ENCODE data around the gene DUSP2.

The DUSP2 gene, protein sequence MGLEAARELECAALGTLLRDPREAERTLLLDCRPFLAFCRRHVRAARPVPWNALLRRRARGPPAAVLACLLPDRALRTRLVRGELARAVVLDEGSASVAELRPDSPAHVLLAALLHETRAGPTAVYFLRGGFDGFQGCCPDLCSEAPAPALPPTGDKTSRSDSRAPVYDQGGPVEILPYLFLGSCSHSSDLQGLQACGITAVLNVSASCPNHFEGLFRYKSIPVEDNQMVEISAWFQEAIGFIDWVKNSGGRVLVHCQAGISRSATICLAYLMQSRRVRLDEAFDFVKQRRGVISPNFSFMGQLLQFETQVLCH

DNA sequence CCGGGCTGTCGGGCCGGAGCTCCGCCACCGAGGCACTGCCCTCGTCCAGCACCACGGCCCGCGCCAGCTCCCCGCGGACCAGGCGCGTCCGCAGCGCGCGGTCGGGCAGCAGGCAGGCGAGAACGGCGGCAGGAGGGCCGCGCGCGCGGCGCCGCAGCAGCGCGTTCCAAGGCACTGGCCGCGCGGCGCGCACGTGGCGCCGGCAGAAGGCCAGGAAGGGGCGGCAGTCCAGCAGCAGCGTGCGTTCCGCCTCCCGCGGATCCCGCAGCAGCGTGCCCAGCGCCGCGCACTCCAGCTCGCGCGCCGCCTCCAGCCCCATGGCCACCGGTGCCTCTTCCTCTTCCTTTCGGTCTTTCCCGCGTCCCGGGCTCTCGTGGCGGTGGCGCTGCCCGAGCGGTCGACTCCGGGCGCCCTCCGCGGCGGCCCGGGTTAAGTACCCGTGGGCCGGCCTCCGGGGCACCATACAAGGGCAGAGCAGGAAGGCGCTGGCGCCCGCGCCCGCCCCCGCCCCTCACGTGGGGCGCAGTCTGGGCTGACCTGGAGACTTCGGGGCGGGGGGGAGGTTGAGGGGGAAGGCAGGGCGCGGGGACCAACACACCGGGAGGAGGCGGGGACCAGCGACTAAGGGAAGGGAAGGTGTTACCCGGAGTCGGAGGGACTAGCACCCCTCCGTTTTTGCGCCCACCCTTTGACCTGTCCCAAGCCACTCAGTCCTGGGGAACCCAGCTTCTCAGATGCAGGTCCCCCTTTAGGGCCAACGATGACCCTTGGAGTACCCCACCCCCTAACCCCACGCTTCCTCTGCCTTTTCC lies at the start of gene DUSP2:
TSS of gene DUSP2 (minus strand) at position 405 of the 812 bp plus-strand sequence. CDS start at position 319, 86 bp downstream.
- Histone ChIP-seq H3K27me3 (peaks cover 0 to 2% of the 10 kb centered on the region in 2 donors), H3K9me3 (no peaks in the 10 kb centered on the region), H3K4me3 (peak within 1 kb of the TSS; percentile 51 to 59), H3K36me3 (no peaks in the 10 kb centered on the region), H3K27ac (peak within 1 kb of the TSS in 1 of 2 donors; percentile 35), H3K4me1 (peaks cover 0 to 39% (median 19%) of the 10 kb centered on the region in 4 donors)
- peak; percentile 71 to 82 for DNase-seq
- intact Hi-C loops (cut with DNase I; ENCODE audit: low total_unique reads), result loop anchor here (10.0 kb wide), 2 partner anchors 160 to 360 kb away; partner anchors contain the start of genes NEURL3 and SNRNP200
- TF ChIP-seq, protein P1, sequence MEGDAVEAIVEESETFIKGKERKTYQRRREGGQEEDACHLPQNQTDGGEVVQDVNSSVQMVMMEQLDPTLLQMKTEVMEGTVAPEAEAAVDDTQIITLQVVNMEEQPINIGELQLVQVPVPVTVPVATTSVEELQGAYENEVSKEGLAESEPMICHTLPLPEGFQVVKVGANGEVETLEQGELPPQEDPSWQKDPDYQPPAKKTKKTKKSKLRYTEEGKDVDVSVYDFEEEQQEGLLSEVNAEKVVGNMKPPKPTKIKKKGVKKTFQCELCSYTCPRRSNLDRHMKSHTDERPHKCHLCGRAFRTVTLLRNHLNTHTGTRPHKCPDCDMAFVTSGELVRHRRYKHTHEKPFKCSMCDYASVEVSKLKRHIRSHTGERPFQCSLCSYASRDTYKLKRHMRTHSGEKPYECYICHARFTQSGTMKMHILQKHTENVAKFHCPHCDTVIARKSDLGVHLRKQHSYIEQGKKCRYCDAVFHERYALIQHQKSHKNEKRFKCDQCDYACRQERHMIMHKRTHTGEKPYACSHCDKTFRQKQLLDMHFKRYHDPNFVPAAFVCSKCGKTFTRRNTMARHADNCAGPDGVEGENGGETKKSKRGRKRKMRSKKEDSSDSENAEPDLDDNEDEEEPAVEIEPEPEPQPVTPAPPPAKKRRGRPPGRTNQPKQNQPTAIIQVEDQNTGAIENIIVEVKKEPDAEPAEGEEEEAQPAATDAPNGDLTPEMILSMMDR (IDR thresholded peaks at IDR 0.05), result no peak

DNA sequence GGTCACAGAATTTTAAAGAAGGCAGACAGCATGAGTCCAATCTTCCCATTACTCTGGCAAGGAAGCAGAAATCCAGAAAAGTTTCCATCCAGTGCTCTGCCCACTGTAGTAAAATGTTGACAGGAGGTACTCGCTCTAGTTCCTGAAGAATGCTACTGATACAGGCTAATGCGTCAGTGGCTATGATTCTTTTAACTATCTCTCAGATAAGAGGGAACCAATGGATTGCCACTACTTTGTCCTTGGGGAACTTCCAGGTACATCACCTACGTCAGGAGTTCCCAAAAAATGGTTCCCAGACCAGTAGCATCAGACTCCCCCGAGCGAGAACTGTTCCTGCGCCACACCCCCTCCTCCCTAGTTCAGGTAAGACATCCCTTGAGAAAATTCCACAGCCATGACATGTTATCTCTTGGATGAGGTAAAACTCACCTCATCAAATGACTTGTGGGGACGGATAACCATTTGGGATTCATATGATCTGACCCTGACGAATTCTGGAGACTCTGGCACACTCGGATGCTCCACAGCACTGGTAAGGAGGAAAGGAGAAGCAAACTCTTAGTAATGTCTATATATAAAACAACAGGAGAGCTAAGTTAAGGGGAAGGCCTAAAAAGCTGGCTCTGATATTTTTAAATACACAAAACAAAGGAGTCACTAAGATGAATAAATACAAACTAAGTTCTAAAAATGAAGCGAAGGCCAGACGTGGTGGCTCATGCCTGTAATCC lies 46.9 kb upstream of the DUSP2 start:
- Histone ChIP-seq H3K27me3 (no peaks in the 10 kb centered on the region), H3K36me3 (peaks cover 62 to 79% (median 79%) of the 10 kb centered on the region in 3 donors), H3K9me3 (no peaks in the 10 kb centered on the region), H3K27ac (no peak overlapping the region), H3K4me1 (peaks cover 0 to 8% (median 0%) of the 10 kb centered on the region in 4 donors), H3K4me3 (no peak overlapping the region)
- no peak for DNase-seq
- intact Hi-C loops (cut with DNase I; ENCODE audit: low total_unique reads), result no loop called here
- TF ChIP-seq, protein P1 (IDR thresholded peaks at IDR 0.05), result no peak

DNA sequence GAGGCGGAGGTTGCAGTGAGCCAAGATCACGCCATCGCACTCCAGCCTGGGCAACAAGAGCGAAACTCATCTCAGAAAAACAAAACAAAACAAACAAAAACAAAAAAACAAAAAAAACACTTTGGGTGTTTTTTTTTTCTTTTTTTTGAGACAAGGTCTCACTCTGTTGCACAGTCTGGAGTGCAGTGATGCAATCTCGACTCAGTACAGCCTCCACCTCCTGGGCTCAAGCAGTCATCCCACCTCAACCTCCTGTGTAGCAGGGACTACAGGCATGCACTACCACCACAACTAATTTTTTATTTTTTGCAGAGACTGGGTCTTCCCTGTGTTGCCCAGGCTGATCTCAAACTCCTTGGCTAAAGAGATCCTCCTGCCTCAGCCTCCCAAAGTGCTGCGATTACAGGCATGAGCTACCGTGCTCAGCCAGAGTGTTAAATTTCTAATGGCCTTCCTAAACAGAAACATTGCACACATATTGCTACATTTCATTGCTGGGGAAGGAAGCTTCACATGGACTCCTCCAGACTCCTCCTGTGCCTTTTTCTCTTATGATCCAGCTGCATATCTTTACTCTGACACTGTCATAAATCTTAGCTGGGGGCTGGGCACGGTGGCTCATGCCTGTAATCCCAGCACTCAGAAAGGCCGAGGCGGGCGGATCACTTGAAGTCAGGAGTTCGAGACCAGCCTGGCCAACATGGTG lies 43.7 kb upstream of the DUSP2 start:
- peaks cover 82 to 97% (median 96%) of the 10 kb centered on the region in 3 donors for H3K36me3 ChIP-seq
- peaks cover 0 to 17% (median 0%) of the 10 kb centered on the region in 4 donors for H3K4me1 ChIP-seq
- no peak overlapping the region for H3K4me3 ChIP-seq
- no peak overlapping the region for H3K27ac ChIP-seq
- DNase-seq, result no peak
- H3K9me3 ChIP-seq, result no peaks in the 10 kb centered on the region
- intact Hi-C loops (cut with DNase I; ENCODE audit: low total_unique reads), result no loop called here
- H3K27me3 ChIP-seq, result no peaks in the 10 kb centered on the region
- TF ChIP-seq, protein P1 (IDR thresholded peaks at IDR 0.05), result no peak

DNA sequence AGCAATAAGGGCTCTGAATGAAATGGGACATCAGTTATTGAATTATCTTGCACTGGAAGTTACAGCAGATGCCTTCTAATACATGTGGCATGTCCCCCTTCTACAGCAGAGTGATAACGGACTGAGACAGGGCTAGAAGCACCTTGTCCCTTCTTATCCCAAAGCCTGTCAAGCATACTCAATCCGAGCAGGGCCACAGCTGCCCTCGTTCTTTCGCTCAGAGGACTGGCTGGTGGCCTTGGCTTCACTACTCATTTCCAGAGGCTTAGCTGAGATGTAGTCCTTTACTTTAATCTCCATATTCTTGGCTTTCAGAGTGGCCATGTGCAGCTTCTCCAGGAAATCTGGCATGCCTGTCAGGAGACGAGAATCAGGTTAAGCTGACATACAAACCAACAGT lies 41.3 kb upstream of the DUSP2 start:
- Histone ChIP-seq H3K9me3 (no peaks in the 10 kb centered on the region), H3K4me3 (no peak overlapping the region), H3K27me3 (no peaks in the 10 kb centered on the region), H3K4me1 (peaks cover 0 to 17% (median 0%) of the 10 kb centered on the region in 4 donors), H3K27ac (peak overlapping the region in 1 of 2 donors; percentile 11), H3K36me3 (peaks cover 58 to 80% (median 79%) of the 10 kb centered on the region in 3 donors)
- no peak for DNase-seq
- intact Hi-C loops (cut with DNase I; ENCODE audit: low total_unique reads), result no loop called here
- TF ChIP-seq, protein P1 (IDR thresholded peaks at IDR 0.05), result no peak

DNA sequence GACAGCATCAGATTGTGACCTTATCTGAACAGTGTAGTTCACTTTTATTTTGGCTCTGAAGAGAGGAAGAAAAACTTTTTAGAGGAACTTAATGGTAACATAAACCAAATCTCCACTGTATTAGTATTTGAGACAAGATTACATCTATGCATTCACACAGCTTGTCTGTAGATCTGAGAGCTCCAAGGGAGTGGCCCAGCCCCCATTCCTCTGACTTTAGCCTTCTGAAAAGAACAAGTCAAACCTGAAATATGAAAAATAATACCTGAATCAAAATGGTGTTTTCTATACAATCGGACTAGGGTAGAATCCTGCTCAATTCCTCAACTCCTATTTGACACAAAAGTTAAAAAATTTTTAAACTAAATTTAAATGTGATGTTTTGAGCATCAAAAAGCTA lies 40.3 kb upstream of the DUSP2 start:
- peaks cover 47 to 69% (median 69%) of the 10 kb centered on the region in 3 donors for H3K36me3 ChIP-seq
- DNase-seq, result no peak
- peaks cover 0 to 17% (median 0%) of the 10 kb centered on the region in 4 donors for H3K4me1 ChIP-seq
- no peak overlapping the region for H3K4me3 ChIP-seq
- TF ChIP-seq, protein P1 (IDR thresholded peaks at IDR 0.05), result no peak
- H3K9me3 ChIP-seq, result no peaks in the 10 kb centered on the region
- no peaks in the 10 kb centered on the region for H3K27me3 ChIP-seq
- no peak overlapping the region for H3K27ac ChIP-seq
- intact Hi-C loops (cut with DNase I; ENCODE audit: low total_unique reads), result no loop called here

Data from tibial artery (tissue), 4 donors.